ENCODE data around the gene HOOK1.

- TF ChIP-seq CTCF (IDR thresholded peaks at IDR 0.05) (no peak), POLR2AphosphoS5 (IDR thresholded peaks at IDR 0.05) (no peak)
These were observed 9.2 kb upstream of the HOOK1 start for GRCh38 chr1:59805554-59805953.

All from suprapubic skin (tissue), 3 donors.